H9 (cell line): ENCODE data around the gene CFAP73. TPM values are rescaled to one million over a fixed set of nuclear protein-coding genes. Genes with fewer than 3 reads are reported as not detected.

Source experiments
- DNase-seq: peaks from one replicate; pipeline ENCODE4 v3.0.0-alpha.2; 2017
- H2AFZ ChIP-seq: one replicate; pipeline ENCODE4 v1.6.1; 2013; ENCODE audit warnings: mild to moderate bottlenecking, low read length, control low read depth, moderate library complexity
- H2AK5ac ChIP-seq: 2 replicates; pipeline ENCODE4 v1.6.1; 2013; ENCODE audit warnings: low read length, control low read depth, mixed read lengths; ENCODE audit not compliant: insufficient read length
- H2BK120ac ChIP-seq: one replicate; pipeline ENCODE4 v1.6.1; 2013; ENCODE audit warnings: low read depth, mild to moderate bottlenecking, low read length, control low read depth, inconsistent platforms; ENCODE audit not compliant: poor library complexity, severe bottlenecking
- H2BK12ac ChIP-seq: 2 replicates; pipeline ENCODE4 v1.6.1; 2013; ENCODE audit warnings: low read length, control low read depth, mixed read lengths, low read depth; ENCODE audit not compliant: insufficient read length
- H2BK15ac ChIP-seq: 2 replicates; pipeline ENCODE4 v1.6.1; 2013; ENCODE audit warnings: low read depth, low read length, control low read depth
- H2BK20ac ChIP-seq: one replicate; pipeline ENCODE4 v1.6.1; 2013; ENCODE audit warnings: low read depth, mild to moderate bottlenecking, low read length, control low read depth, inconsistent platforms; ENCODE audit not compliant: poor library complexity, severe bottlenecking
- H2BK5ac ChIP-seq: 2 replicates; pipeline ENCODE4 v1.6.1; 2013; ENCODE audit warnings: low read length, control low read depth, mixed read lengths; ENCODE audit not compliant: insufficient read length
- H3K14ac ChIP-seq: 2 replicates; pipeline ENCODE4 v1.6.1; 2013; ENCODE audit warnings: low read length, control low read depth; ENCODE audit not compliant: insufficient read depth
- H3K18ac ChIP-seq: 2 replicates; pipeline ENCODE4 v1.6.1; 2013; ENCODE audit warnings: low read depth, mild to moderate bottlenecking, mixed read lengths, low read length, control low read depth; ENCODE audit not compliant: insufficient read length
- H3K23ac ChIP-seq: 2 replicates; pipeline ENCODE4 v1.6.1; 2013; ENCODE audit warnings: low read length, control low read depth, mixed read lengths, low read depth; ENCODE audit not compliant: insufficient read length
- H3K23me2 ChIP-seq: 2 replicates; pipeline ENCODE4 v1.6.1; 2013; ENCODE audit warnings: low read depth, mild to moderate bottlenecking, mixed read lengths, low read length, control low read depth; ENCODE audit not compliant: insufficient read length, poor library complexity, severe bottlenecking
- H3K27ac ChIP-seq: 2 replicates; pipeline ENCODE4 v1.5.1; 2013; ENCODE audit warnings: low read length, control low read depth, mixed read lengths, low read depth; ENCODE audit not compliant: insufficient read length
- H3K27me3 ChIP-seq: 2 replicates; pipeline ENCODE4 v1.6.1; 2013; ENCODE audit warnings: low read length, control low read depth, inconsistent platforms; ENCODE audit not compliant: insufficient read depth
- H3K4ac ChIP-seq: 2 replicates; pipeline ENCODE4 v1.6.1; 2013; ENCODE audit warnings: low read depth, mild to moderate bottlenecking, control low read depth, inconsistent platforms, low read length, moderate library complexity
- H3K4me1 ChIP-seq: 2 replicates; pipeline ENCODE4 v1.6.1; 2013; ENCODE audit warnings: low read length, control low read depth, inconsistent platforms; ENCODE audit not compliant: insufficient read depth
- H3K4me2 ChIP-seq: 2 replicates; pipeline ENCODE4 v1.6.1; 2013; ENCODE audit warnings: low read length, control low read depth, mixed read lengths; ENCODE audit not compliant: insufficient read length, insufficient read depth
- H3K56ac ChIP-seq: 2 replicates; pipeline ENCODE4 v1.6.1; 2013; ENCODE audit warnings: low read depth, mild to moderate bottlenecking, mixed read lengths, low read length, control low read depth; ENCODE audit not compliant: insufficient read length
- H3K79me1 ChIP-seq: 2 replicates; pipeline ENCODE4 v1.6.1; 2013; ENCODE audit warnings: low read depth, mild to moderate bottlenecking, moderate library complexity, low read length, control low read depth, inconsistent platforms; ENCODE audit not compliant: insufficient read depth, poor library complexity, severe bottlenecking
- H3K79me2 ChIP-seq: 2 replicates; pipeline ENCODE4 v1.6.1; 2013; ENCODE audit warnings: low read length, control low read depth, inconsistent platforms; ENCODE audit not compliant: insufficient read depth
- H3K9ac ChIP-seq: 2 replicates; pipeline ENCODE4 v1.6.1; 2013; ENCODE audit warnings: low read length, control low read depth, mixed read lengths; ENCODE audit not compliant: insufficient read length; ENCODE audit errors: extremely low read depth
- H3K9me3 ChIP-seq: one replicate; pipeline ENCODE4 v1.6.1; 2013; ENCODE audit warnings: low read depth, low read length, inconsistent platforms; ENCODE audit not compliant: control insufficient read depth
- H3T11ph ChIP-seq: one replicate; pipeline ENCODE4 v1.6.1; 2013; ENCODE audit warnings: mild to moderate bottlenecking, low read length, control low read depth, inconsistent platforms
- H4K20me1 ChIP-seq: one replicate; pipeline ENCODE4 v1.6.1; 2013; ENCODE audit not compliant: control insufficient read depth, insufficient read length, insufficient read depth
- H4K5ac ChIP-seq: 2 replicates; pipeline ENCODE4 v1.6.1; 2013; ENCODE audit warnings: low read depth, mild to moderate bottlenecking, mixed read lengths, low read length, control low read depth; ENCODE audit not compliant: insufficient read length
- H4K8ac ChIP-seq: replicated peaks from 2 replicates; pipeline ENCODE4 v1.6.1; 2013; ENCODE audit warnings: low read length, control low read depth, mixed read lengths, low read depth; ENCODE audit not compliant: insufficient read length
- H4K91ac ChIP-seq: 2 replicates; pipeline ENCODE4 v1.6.1; 2013; ENCODE audit warnings: low read depth, mild to moderate bottlenecking, moderate library complexity, mixed read lengths, low read length, control low read depth; ENCODE audit not compliant: insufficient read length
- H3K27ac Mint-ChIP-seq, 3 experiments: 2 replicates in 2 of 3; 3 replicates in 1 of 3; pipeline ENCODE4 v1.8.0; 2020 to 2021; ENCODE audit warnings: mixed read lengths in 3 of 3, mild to moderate bottlenecking in 1 of 3, moderate library complexity in 1 of 3
- H3K27me3 Mint-ChIP-seq: 2 replicates; pipeline ENCODE4 v1.8.0; 2021; ENCODE audit warnings: low read depth, mild to moderate bottlenecking, moderate library complexity, mixed read lengths
- H3K36me3 Mint-ChIP-seq, 3 experiments: 2 replicates in 2 of 3; 3 replicates in 1 of 3; pipeline ENCODE4 v1.8.0; 2020 to 2021; ENCODE audit warnings: low read depth in 3 of 3, mixed read lengths in 3 of 3; ENCODE audit not compliant: insufficient read depth in 1 of 3
- H3K4me1 Mint-ChIP-seq, 2 experiments: 2 replicates each; pipeline ENCODE4 v1.8.0; 2020; ENCODE audit warnings: mixed read lengths in 2 of 2
- H3K4me3 Mint-ChIP-seq, 2 experiments: 2 replicates in 1 of 2; 3 replicates in 1 of 2; pipeline ENCODE4 v1.8.0; 2020 to 2021; ENCODE audit warnings: mild to moderate bottlenecking in 2 of 2, mixed read lengths in 2 of 2, moderate library complexity in 1 of 2
- H3K9me3 Mint-ChIP-seq, 2 experiments: 2 replicates in 1 of 2; 3 replicates in 1 of 2; pipeline ENCODE4 v1.8.0; 2020; ENCODE audit warnings: mild to moderate bottlenecking in 2 of 2, mixed read lengths in 2 of 2, moderate library complexity in 1 of 2
- CTCF ChIP-seq: fragments of 200-600 bp; sonication (generic); conservative IDR thresholded peaks from 3 replicates; pipeline ENCODE4 v1.8.0; 2021; ENCODE audit warnings: antibody characterized with exemption, mild to moderate bottlenecking
- WGBS: extraction: QIAGEN DNeasy Blood & Tissue Kit; methylation state at CpG from one replicate; pipeline ENCODE4 v1.1.7; 2013; ENCODE audit warnings: missing lambda C conversion rate, low lambda C conversion rate, mixed read lengths; ENCODE audit not compliant: insufficient read length; ENCODE audit errors: extremely low coverage; 5-methylcytosine and 5-hydroxymethylcytosine counted together
- total RNA-seq: library from RNA; stranded (reverse); gene quantifications from 2 replicates; pipeline ENCODE4 v1.2.1, GENCODE V29; 2021

Gene CFAP73
- total RNA-seq, 1 experiment from 2014 or later, result not detected

GRCh38 chr12:113101751-113102150 is 47.8 kb upstream of the CFAP73 start:
- TF ChIP-seq CTCF, result no peak
- Mint-ChIP-seq H3K27me3 (peaks cover 1% of the 10 kb centered on the region), H3K4me3 (no peak overlapping the region), H3K4me1 (peaks cover 9 to 23% of the 10 kb centered on the region in 2 experiments), H3K27ac (no peak overlapping the region), H3K36me3 (no peaks in the 10 kb centered on the region), H3K9me3 (no peaks in the 10 kb centered on the region)
- Histone ChIP-seq H3K4me1 (no peaks in the 10 kb centered on the region), H3K79me2 (no peaks in the 10 kb centered on the region), H4K91ac (no peak overlapping the region), H3K79me1 (no peaks in the 10 kb centered on the region), H3K18ac (no peak overlapping the region), H4K20me1 (peaks cover 4% of the 10 kb centered on the region), H2BK15ac (no peak overlapping the region), H3K4ac (no peak overlapping the region), H3K56ac (no peak overlapping the region), H4K8ac (no peak overlapping the region), H3K23me2 (peaks cover 4% of the 10 kb centered on the region), H2BK5ac (no peak overlapping the region), H2AK5ac (no peak overlapping the region), H3K27me3 (no peaks in the 10 kb centered on the region; the same call in 1 of the 2 replicates), H3T11ph (no peak overlapping the region), H3K23ac (no peak overlapping the region), H3K9me3 (no peaks in the 10 kb centered on the region), H3K4me2 (no peak overlapping the region), H2BK20ac (no peak overlapping the region), H3K9ac (no peak overlapping the region), H3K14ac (no peak overlapping the region), H4K5ac (no peak overlapping the region), H2AFZ (no peak overlapping the region), H2BK120ac (no peak overlapping the region), H2BK12ac (no peak overlapping the region), H3K27ac (no peak overlapping the region)
- no CpG with 5 or more reads among the region's 10 CpGs for WGBS
- DNase-seq, result no peak
